H1 (cell line): ENCODE measurements around the gene NINJ2. TPM values are rescaled to one million over a fixed set of nuclear protein-coding genes. Genes with fewer than 3 reads are reported as not detected.

ENCODE experiments used
- CTCF ChIA-PET: fragments of 300-600 bp; sonication (Branson Sonifier 250); formaldehyde crosslinking; loops from one replicate; lab custom pipeline; 2021; ENCODE audit not compliant: partially characterized antibody; lab: Charles Lee
- POLR2A ChIA-PET: fragments of 300-600 bp; sonication (Branson Sonifier 250); formaldehyde crosslinking; loops from one replicate; lab custom pipeline; 2021; ENCODE audit warnings: inconsistent platforms; ENCODE audit not compliant: partially characterized antibody; lab: Charles Lee
- DNase-seq, 2 experiments: peaks; one replicate each; pipeline versions ENCODE4 v3.0.0 to v3.0.0-alpha.2; 2010 to 2022; ENCODE audit warnings: low spot score in 2 of 2, low read depth in 1 of 2, mixed read lengths in 1 of 2
- FAIRE-seq: peaks from 2 replicates; lab custom pipeline; 2011; peaks lifted over from hg19 to GRCh38; lab: Jason Lieb, UNC
- H2AFZ ChIP-seq: 2 replicates; pipeline ENCODE4 v1.8.1; 2012; ENCODE audit warnings: low read length, inconsistent platforms
- H2AK5ac ChIP-seq: 2 replicates; pipeline ENCODE4 v1.6.1; 2013; ENCODE audit warnings: low read depth, low read length
- H2BK120ac ChIP-seq: replicated peaks from 2 replicates; pipeline ENCODE3; 2013; ENCODE audit warnings: low read depth, low read length, inconsistent platforms
- H2BK12ac ChIP-seq: 2 replicates; pipeline ENCODE4 v1.6.1; 2013; ENCODE audit warnings: low read depth, low read length
- H2BK15ac ChIP-seq: 2 replicates; pipeline ENCODE4 v1.6.1; 2013; ENCODE audit warnings: low read length
- H2BK20ac ChIP-seq: 2 replicates; pipeline ENCODE4 v1.6.1; 2013; ENCODE audit warnings: low read length
- H2BK5ac ChIP-seq: 2 replicates; pipeline ENCODE4 v1.6.1; 2013; ENCODE audit warnings: low read depth, low read length
- H3K14ac ChIP-seq: 2 replicates; pipeline ENCODE4 v1.6.1; 2013; ENCODE audit warnings: inconsistent platforms; ENCODE audit not compliant: insufficient read length
- H3K18ac ChIP-seq: 2 replicates; pipeline ENCODE4 v1.6.1; 2013; ENCODE audit warnings: low read length; ENCODE audit errors: extremely low read depth
- H3K23ac ChIP-seq: 2 replicates; pipeline ENCODE4 v1.6.1; 2013; ENCODE audit warnings: inconsistent platforms; ENCODE audit not compliant: insufficient read length
- H3K23me2 ChIP-seq: 2 replicates; pipeline ENCODE4 v1.6.1; 2013; ENCODE audit warnings: low read depth, low read length
- H3K27ac ChIP-seq: 2 replicates; pipeline ENCODE4 v1.6.1; 2011; ENCODE audit warnings: low read depth, low read length, inconsistent platforms
- H3K27me3 ChIP-seq, 4 experiments: replicated peaks in 1 of 4; 1 replicate in 1 of 4; 2 replicates in 3 of 4; pipeline versions ENCODE4 v1.6.1 to v1.8.1; 2011 to 2013; ENCODE audit warnings: low read length in 3 of 4, mild to moderate bottlenecking in 3 of 4, inconsistent platforms in 2 of 4, mixed read lengths in 2 of 4, moderate library complexity in 1 of 4; ENCODE audit not compliant: control insufficient read depth in 3 of 4, insufficient read depth in 3 of 4; ENCODE audit errors: extremely low read depth in 1 of 4
- H3K36me3 ChIP-seq, 4 experiments: 2 replicates each; pipeline versions ENCODE4 v1.6.1 to v1.8.1; 2011 to 2013; ENCODE audit warnings: mild to moderate bottlenecking in 4 of 4, low read length in 3 of 4, moderate library complexity in 2 of 4, control low read depth in 1 of 4, inconsistent platforms in 1 of 4; ENCODE audit not compliant: insufficient read depth in 4 of 4, control insufficient read depth in 2 of 4
- H3K4ac ChIP-seq: replicated peaks from 2 replicates; pipeline ENCODE3; 2013; ENCODE audit warnings: low read length, low read depth, mixed read lengths, inconsistent platforms; ENCODE audit not compliant: insufficient read length
- H3K4me1 ChIP-seq, 4 experiments: replicated peaks in 1 of 4; 1 replicate in 1 of 4; 2 replicates in 3 of 4; pipeline versions ENCODE4 v1.6.1 to v1.8.1; 2011 to 2013; ENCODE audit warnings: low read length in 3 of 4, inconsistent platforms in 2 of 4, mixed read lengths in 1 of 4; ENCODE audit not compliant: insufficient read depth in 4 of 4, control insufficient read depth in 3 of 4
- H3K4me2 ChIP-seq, 2 experiments: 2 replicates each; pipeline versions ENCODE4 v1.6.1 to v1.8.1; 2011 to 2013; ENCODE audit warnings: low read depth in 2 of 2, low read length in 2 of 2, control low read depth in 1 of 2, inconsistent platforms in 1 of 2, mild to moderate bottlenecking in 1 of 2; ENCODE audit not compliant: insufficient read depth in 1 of 2
- H3K4me3 ChIP-seq, 4 experiments: fragments of 200-600, 300-600 bp in 1 of 4; sonication (generic), shearing (Covaris generic), sonication (Bioruptor Twin) in 1 of 4; 2 replicates each; pipeline versions ENCODE4 v1.5.1 to v1.8.1; 2011 to 2016; ENCODE audit warnings: low read length in 4 of 4, low read depth in 3 of 4, control low read depth in 2 of 4, inconsistent platforms in 2 of 4, mild to moderate bottlenecking in 2 of 4, mixed read lengths in 1 of 4, moderate library complexity in 1 of 4; ENCODE audit not compliant: insufficient read depth in 2 of 4; ENCODE audit errors: extremely low read depth in 1 of 4
- H3K56ac ChIP-seq: replicated peaks from 2 replicates; pipeline ENCODE3; 2013; ENCODE audit warnings: low read depth, mild to moderate bottlenecking, mixed read lengths, low read length, inconsistent platforms; ENCODE audit not compliant: insufficient read length
- H3K79me1 ChIP-seq: 2 replicates; pipeline ENCODE4 v1.6.1; 2013; ENCODE audit warnings: low read depth, low read length, control low read depth
- H3K79me2 ChIP-seq, 2 experiments: 2 replicates each; pipeline versions ENCODE4 v1.6.1 to v1.8.1; 2012 to 2013; ENCODE audit warnings: low read length in 2 of 2, mild to moderate bottlenecking in 2 of 2, inconsistent platforms in 1 of 2; ENCODE audit not compliant: insufficient read depth in 2 of 2, control insufficient read depth in 1 of 2
- H3K9ac ChIP-seq, 4 experiments: replicated peaks in 1 of 4; 1 replicate in 1 of 4; 2 replicates in 3 of 4; pipeline versions ENCODE4 v1.6.1 to v1.8.1; 2011 to 2013; ENCODE audit warnings: low read depth in 3 of 4, low read length in 3 of 4, control low read depth in 2 of 4, mild to moderate bottlenecking in 2 of 4, moderate library complexity in 2 of 4, inconsistent platforms in 1 of 4; ENCODE audit errors: extremely low read depth in 1 of 4
- H3K9me3 ChIP-seq, 2 experiments: 2 replicates each; pipeline versions ENCODE4 v1.6.1 to v1.8.1; 2012 to 2013; ENCODE audit warnings: mild to moderate bottlenecking in 2 of 2, moderate library complexity in 2 of 2, control low read depth in 1 of 2, inconsistent platforms in 1 of 2, low read depth in 1 of 2, low read length in 1 of 2, mixed read lengths in 1 of 2; ENCODE audit not compliant: insufficient read depth in 2 of 2
- H4K20me1 ChIP-seq, 2 experiments: replicated peaks in 1 of 2; 2 replicates each; pipeline versions ENCODE3 to v1.8.1; 2011 to 2013; ENCODE audit warnings: inconsistent platforms in 2 of 2, low read length in 2 of 2, mild to moderate bottlenecking in 1 of 2; ENCODE audit not compliant: insufficient read depth in 2 of 2, control insufficient read depth in 1 of 2
- H4K5ac ChIP-seq: 2 replicates; pipeline ENCODE4 v1.6.1; 2013; ENCODE audit warnings: low read length, low read depth, mixed read lengths, inconsistent platforms; ENCODE audit not compliant: insufficient read length
- H4K8ac ChIP-seq: 2 replicates; pipeline ENCODE4 v1.8.0; 2013; ENCODE audit warnings: mild to moderate bottlenecking, moderate library complexity, low read length, inconsistent platforms; ENCODE audit not compliant: insufficient read depth; ENCODE audit errors: extremely low read depth
- H4K91ac ChIP-seq: replicated peaks from 2 replicates; pipeline ENCODE3; 2013; ENCODE audit warnings: low read length, mixed read lengths, inconsistent platforms; ENCODE audit not compliant: insufficient read length
- BACH1 ChIP-seq: IDR thresholded peaks from 2 replicates; pipeline ENCODE4 v1.6.1; 2012; ENCODE audit warnings: low read length, improper control_type of control experiment
- CREB1 ChIP-seq: IDR thresholded peaks from 2 replicates; pipeline ENCODE4 v1.6.1; 2012; ENCODE audit warnings: inconsistent platforms
- KDM1A ChIP-seq: fragments of 200-600, 300-600 bp; sonication (generic); IDR thresholded peaks from 2 replicates; pipeline ENCODE4 v1.7.1; 2016; ENCODE audit warnings: mild to moderate bottlenecking, low read length, borderline replicate concordance
- RAD21 ChIP-seq, 2 experiments: IDR thresholded peaks in 1 of 2; conservative IDR thresholded peaks in 1 of 2; 2 replicates each; pipeline ENCODE4 v1.6.1; 2011; ENCODE audit warnings: low read depth in 2 of 2, low read length in 2 of 2, improper control_type of control experiment in 1 of 2, inconsistent platforms in 1 of 2, mild to moderate bottlenecking in 1 of 2, moderate library complexity in 1 of 2
- TBP ChIP-seq: IDR thresholded peaks from 2 replicates; pipeline ENCODE4 v1.6.1; 2011; ENCODE audit warnings: low read depth, low read length, improper control_type of control experiment
- TCF12 ChIP-seq: IDR thresholded peaks from 2 replicates; pipeline ENCODE4 v1.6.1; 2011; ENCODE audit warnings: low read depth, mild to moderate bottlenecking, low read length
- WGBS, 2 experiments: shearing (Covaris generic) in 1 of 2; methylation state at CpG; one replicate each; pipeline versions ENCODE4 v1.1.6 to v1.1.7; 2013 to 2015; ENCODE audit warnings: low lambda C conversion rate in 2 of 2, mixed read lengths in 2 of 2, inconsistent platforms in 1 of 2, low coverage in 1 of 2, missing lambda C conversion rate in 1 of 2; ENCODE audit not compliant: insufficient replicate concordance in 2 of 2, insufficient coverage in 1 of 2, insufficient read length in 1 of 2; ENCODE audit errors: extremely low coverage in 1 of 2, missing lambda C conversion rate in 1 of 2; 5-methylcytosine and 5-hydroxymethylcytosine counted together
- polyA plus RNA-seq, 7 experiments: library from polyadenylated mRNA; depleted of rRNA in 3 of 7; stranded (reverse) in 5 of 7; unstranded in 2 of 7; fragments of >200 nt in 5 of 7; fragments of 200-250 nt in 2 of 7; gene quantifications; 1 replicate in 5 of 7; 2 replicates in 1 of 7; 4 replicates in 1 of 7; pipeline versions ENCODE4 v1.2.1 to v1.2.3, GENCODE V29; 2011 to 2013; ENCODE audit warnings: missing spikeins in 2 of 7, mixed read lengths in 2 of 7
- total RNA-seq: library from RNA; stranded (reverse); fragmentation: NEBNext Ultra II Directional; extraction: Animal tissue kit (Norgen Biotek cat#: 25700); gene quantifications from 2 replicates; pipeline ENCODE4 v1.2.1, GENCODE V29; 2021

The NINJ2 gene
- total and polyA plus RNA-seq, 2 of the 8 experiments (the other 6 are each of a cell fraction or from before 2014, with no cell fraction given) = 1.4 TPM; not detected in 1

DNA sequence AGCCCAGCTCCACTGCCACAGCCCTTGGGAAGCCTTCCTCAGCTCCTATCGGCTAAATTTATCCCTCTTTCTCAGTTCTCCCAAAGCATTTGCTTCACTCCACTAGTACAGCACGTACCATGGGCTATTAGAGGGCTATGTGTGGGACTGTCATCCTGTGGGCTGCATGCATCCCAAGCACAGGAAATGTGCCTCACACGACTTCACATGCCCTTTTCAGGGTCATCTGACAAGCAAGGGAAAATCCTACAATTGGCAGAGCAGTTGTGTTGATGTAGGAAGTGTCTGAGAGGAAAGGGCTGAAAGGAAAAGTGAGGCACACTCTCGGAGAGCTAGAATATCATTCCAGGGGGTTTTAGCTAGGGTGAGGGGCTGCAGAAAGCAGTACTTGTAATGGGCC, 47.6 kb downstream of the NINJ2 start:
- no peak for FAIRE-seq
- POLR2A ChIA-PET = interaction anchor here (1.4 to 1.5 kb wide), 2 partner anchors 11 to 120 kb away, joined by 3 read pairs; no protein-coding TSS in a partner anchor
- no peaks in the 10 kb centered on the region for H3K79me2 ChIP-seq

More for the DNA sequence above, 47.6 kb downstream of the NINJ2 start:
- Histone ChIP-seq H3K4me2 (no peak overlapping the region), H3K9me3 (no peaks in the 10 kb centered on the region), H3K56ac (no peak overlapping the region), H3K27me3 (no peaks in the 10 kb centered on the region), H2BK20ac (no peak overlapping the region), H2BK12ac (no peak overlapping the region), H4K8ac (no peak overlapping the region), H3K23ac (no peak overlapping the region), H4K91ac (no peak overlapping the region), H3K23me2 (no peaks in the 10 kb centered on the region), H4K5ac (no peak overlapping the region), H3K9ac (no peak overlapping the region), H3K27ac (no peak overlapping the region), H2BK15ac (no peak overlapping the region), H2BK120ac (no peak overlapping the region), H3K18ac (no peak overlapping the region), H4K20me1 (no peaks in the 10 kb centered on the region), H3K4ac (no peak overlapping the region), H2AFZ (no peak overlapping the region), H2AK5ac (no peak overlapping the region), H3K36me3 (no peaks in the 10 kb centered on the region), H3K4me3 (no peak overlapping the region), H3K14ac (no peak overlapping the region), H3K79me1 (no peaks in the 10 kb centered on the region), H2BK5ac (no peak overlapping the region), H3K4me1 (no peaks in the 10 kb centered on the region)
- DNase-seq = no peak
- TF ChIP-seq CREB1 (no peak), TCF12 (no peak), TBP (no peak), KDM1A (no peak), BACH1 (no peak), RAD21 (IDR thresholded peaks at IDR 0.05 in 1 of 2, conservative IDR thresholded peaks at IDR 0.05 in 1 of 2; ENCODE audit: low read depth in 2 of 2, low read length in 2 of 2) (no peak)
- CTCF ChIA-PET = interaction anchor here (1.0 to 2.6 kb wide), 14 partner anchors 11 to 258 kb away, joined by 3 to 15 read pairs (median 4); partner anchors contain the start of gene NINJ2
- 83% methylated on average over 4 of the region's 4 CpGs; no CpG with 5 or more reads in 1 of the 2 experiments for WGBS, 2 experiments
